C4-2B (cell line): ENCODE results near the gene ZNF133.

Source experiments
- CTCF ChIP-seq: fragments of 450-650 bp; conservative IDR thresholded peaks from 2 replicates; pipeline ENCODE4 v1.5.1; 2017; ENCODE audit warnings: mild to moderate bottlenecking
- ZFX ChIP-seq: fragments of 450-650 bp; IDR thresholded peaks from 2 replicates; pipeline ENCODE4 v1.6.1; 2017

GRCh38 chr20:18364768-18365167, 76.4 kb downstream of the ZNF133 start:
- TF ChIP-seq CTCF (no peak), ZFX (no peak)
